ENCODE data around the gene INHA. TPM values are rescaled to one million over a fixed set of nuclear protein-coding genes. Genes with fewer than 3 reads are reported as not detected.

The INHA gene
- total RNA-seq, 3 donors from 2014 or later (not counting 1 experiment from before 2014, with no cell fraction given), result not detected

DNA sequence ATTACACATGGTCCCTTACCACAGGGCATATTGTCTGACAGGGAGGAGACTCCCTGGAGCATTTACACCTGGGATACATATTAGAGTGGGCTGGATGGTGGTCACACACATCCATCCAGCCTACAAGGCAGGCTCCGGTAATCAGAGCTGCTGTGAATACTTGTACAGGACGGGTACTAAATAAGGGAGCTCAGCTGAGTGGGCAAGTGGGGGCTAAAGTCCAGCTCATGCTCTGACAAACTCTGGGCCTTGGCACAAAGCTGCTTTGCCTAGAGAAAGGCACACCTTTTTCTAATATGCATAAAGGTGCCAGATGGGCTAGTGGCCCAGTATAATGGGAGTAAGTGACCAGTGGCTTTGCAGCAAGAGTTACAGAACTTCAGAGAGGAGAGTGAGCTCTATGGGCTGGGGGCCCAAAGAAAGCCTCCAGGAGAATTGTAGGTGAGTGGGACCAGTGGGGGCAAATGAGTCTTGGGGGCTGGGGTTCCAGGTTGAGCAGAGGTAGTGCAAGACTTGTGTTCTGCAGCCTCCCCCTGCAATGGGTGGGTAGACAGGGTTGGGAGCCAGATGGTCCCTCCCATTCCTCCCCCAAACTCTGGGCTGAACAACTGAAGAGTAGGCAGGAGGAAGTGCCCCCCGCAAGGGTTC is 26.7 kb upstream of the INHA start:
- peaks cover 30% of the 10 kb centered on the region in 2 donors for H3K4me1 Mint-ChIP-seq
- Histone ChIP-seq H3K9me3 (ENCODE audit: control insufficient read depth, insufficient read depth, low read length) (no peaks in the 10 kb centered on the region), H3K27me3 (ENCODE audit: control insufficient read depth, insufficient read depth, low read length) (no peaks in the 10 kb centered on the region), H3K27ac (ENCODE audit: low read length) (no peak overlapping the region), H3K4me3 (ENCODE audit: low read length) (no peak overlapping the region), H3K4me1 (ENCODE audit: control insufficient read depth, insufficient read depth, low read length) (peaks cover 29% of the 10 kb centered on the region), H3K36me3 (ENCODE audit: control insufficient read depth, insufficient read depth, low read length) (no peaks in the 10 kb centered on the region)
- H3K27me3 Mint-ChIP-seq (ENCODE audit: low read depth in 2 of 2), result peaks cover 6 to 29% of the 10 kb centered on the region in 2 donors
- intact Hi-C loops (cut with micrococcal nuclease), result no loop called here
- H3K4me3 Mint-ChIP-seq, result peak overlapping the region; percentile 85
- H3K9me3 Mint-ChIP-seq, result no peaks in the 10 kb centered on the region
- peak overlapping the region in 1 of 2 donors; percentile 84 for H3K27ac Mint-ChIP-seq
- TF ChIP-seq, protein P1, sequence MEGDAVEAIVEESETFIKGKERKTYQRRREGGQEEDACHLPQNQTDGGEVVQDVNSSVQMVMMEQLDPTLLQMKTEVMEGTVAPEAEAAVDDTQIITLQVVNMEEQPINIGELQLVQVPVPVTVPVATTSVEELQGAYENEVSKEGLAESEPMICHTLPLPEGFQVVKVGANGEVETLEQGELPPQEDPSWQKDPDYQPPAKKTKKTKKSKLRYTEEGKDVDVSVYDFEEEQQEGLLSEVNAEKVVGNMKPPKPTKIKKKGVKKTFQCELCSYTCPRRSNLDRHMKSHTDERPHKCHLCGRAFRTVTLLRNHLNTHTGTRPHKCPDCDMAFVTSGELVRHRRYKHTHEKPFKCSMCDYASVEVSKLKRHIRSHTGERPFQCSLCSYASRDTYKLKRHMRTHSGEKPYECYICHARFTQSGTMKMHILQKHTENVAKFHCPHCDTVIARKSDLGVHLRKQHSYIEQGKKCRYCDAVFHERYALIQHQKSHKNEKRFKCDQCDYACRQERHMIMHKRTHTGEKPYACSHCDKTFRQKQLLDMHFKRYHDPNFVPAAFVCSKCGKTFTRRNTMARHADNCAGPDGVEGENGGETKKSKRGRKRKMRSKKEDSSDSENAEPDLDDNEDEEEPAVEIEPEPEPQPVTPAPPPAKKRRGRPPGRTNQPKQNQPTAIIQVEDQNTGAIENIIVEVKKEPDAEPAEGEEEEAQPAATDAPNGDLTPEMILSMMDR (IDR thresholded peaks at IDR 0.05), result no peak
- WGBS (ENCODE audit: insufficient coverage), result 89% methylated on average over 3 of the region's 3 CpGs
- DNase-seq (no peak), ATAC-seq (no peak)
- no peaks in the 10 kb centered on the region for H3K36me3 Mint-ChIP-seq

DNA sequence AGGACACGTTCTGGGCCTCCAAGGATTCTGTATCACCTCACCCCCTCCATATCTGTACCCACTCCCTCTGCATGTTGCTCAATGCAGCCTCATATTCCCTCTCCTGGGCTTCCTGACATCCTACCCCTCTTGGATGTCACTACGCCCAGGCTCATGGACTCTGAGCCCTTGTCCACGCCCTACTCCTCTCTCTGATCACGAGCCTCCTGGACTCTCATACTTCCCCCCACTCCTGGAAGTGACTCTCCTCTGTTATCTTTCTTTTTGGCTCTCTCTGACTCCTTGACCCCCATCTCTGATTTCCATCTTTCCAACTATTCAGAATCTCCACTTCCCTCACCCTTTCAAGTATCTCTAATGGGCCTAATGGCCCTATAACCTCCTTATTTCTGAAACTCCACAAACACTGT is 26.2 kb upstream of the INHA start:
- Histone ChIP-seq H3K9me3 (ENCODE audit: control insufficient read depth, insufficient read depth, low read length) (no peaks in the 10 kb centered on the region), H3K36me3 (ENCODE audit: control insufficient read depth, insufficient read depth, low read length) (no peaks in the 10 kb centered on the region), H3K27me3 (ENCODE audit: control insufficient read depth, insufficient read depth, low read length) (peaks cover under 1% of the 10 kb centered on the region), H3K4me3 (ENCODE audit: low read length) (no peak overlapping the region), H3K4me1 (ENCODE audit: control insufficient read depth, insufficient read depth, low read length) (peaks cover 27% of the 10 kb centered on the region), H3K27ac (ENCODE audit: low read length) (no peak overlapping the region)
- WGBS (ENCODE audit: insufficient coverage), result 70% methylated on average over 4 of the region's 4 CpGs
- H3K27me3 Mint-ChIP-seq (ENCODE audit: low read depth in 2 of 2), result peaks cover 6 to 31% of the 10 kb centered on the region in 2 donors
- H3K4me1 Mint-ChIP-seq, result peaks cover 30 to 33% of the 10 kb centered on the region in 2 donors
- no peak overlapping the region for H3K27ac Mint-ChIP-seq
- ATAC-seq (no peak), DNase-seq (no peak)
- intact Hi-C loops (cut with micrococcal nuclease), result no loop called here
- H3K4me3 Mint-ChIP-seq, result peak overlapping the region; percentile 14
- no peaks in the 10 kb centered on the region for H3K36me3 Mint-ChIP-seq
- no peaks in the 10 kb centered on the region for H3K9me3 Mint-ChIP-seq
- TF ChIP-seq, protein P1 (IDR thresholded peaks at IDR 0.05), result no peak

DNA sequence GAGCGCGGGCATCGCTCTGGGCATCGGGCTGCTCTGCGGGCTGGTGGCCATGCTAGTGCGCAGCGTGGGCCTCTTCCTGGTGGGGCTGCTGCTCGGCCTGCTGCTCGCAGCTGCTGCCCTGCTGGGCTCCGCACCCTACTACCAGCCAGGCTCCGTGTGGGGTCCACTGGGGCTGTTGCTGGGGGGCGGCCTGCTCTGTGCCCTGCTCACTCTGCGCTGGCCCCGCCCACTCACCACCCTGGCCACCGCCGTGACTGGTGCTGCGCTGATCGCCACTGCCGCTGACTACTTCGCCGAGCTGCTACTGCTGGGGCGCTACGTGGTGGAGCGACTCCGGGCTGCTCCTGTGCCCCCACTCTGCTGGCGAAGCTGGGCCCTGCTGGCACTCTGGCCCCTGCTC is 24.5 kb upstream of the INHA start:
- Histone ChIP-seq H3K27me3 (ENCODE audit: control insufficient read depth, insufficient read depth, low read length) (peaks cover 13% of the 10 kb centered on the region), H3K4me3 (ENCODE audit: low read length) (no peak overlapping the region), H3K4me1 (ENCODE audit: control insufficient read depth, insufficient read depth, low read length) (peaks cover 22% of the 10 kb centered on the region), H3K9me3 (ENCODE audit: control insufficient read depth, insufficient read depth, low read length) (no peaks in the 10 kb centered on the region), H3K27ac (ENCODE audit: low read length) (no peak overlapping the region), H3K36me3 (ENCODE audit: control insufficient read depth, insufficient read depth, low read length) (no peaks in the 10 kb centered on the region)
- H3K4me3 Mint-ChIP-seq, result no peak overlapping the region
- no peaks in the 10 kb centered on the region for H3K36me3 Mint-ChIP-seq
- peaks cover 6 to 37% of the 10 kb centered on the region in 2 donors for H3K27me3 Mint-ChIP-seq (ENCODE audit: low read depth in 2 of 2)
- DNase-seq (no peak), ATAC-seq (no peak)
- intact Hi-C loops (cut with micrococcal nuclease), result no loop called here
- peaks cover 20 to 32% of the 10 kb centered on the region in 2 donors for H3K4me1 Mint-ChIP-seq
- H3K27ac Mint-ChIP-seq, result no peak overlapping the region
- H3K9me3 Mint-ChIP-seq, result no peaks in the 10 kb centered on the region
- TF ChIP-seq, protein P1 (IDR thresholded peaks at IDR 0.05), result no peak
- WGBS (ENCODE audit: insufficient coverage), result 96% methylated on average over 26 of the region's 26 CpGs

DNA sequence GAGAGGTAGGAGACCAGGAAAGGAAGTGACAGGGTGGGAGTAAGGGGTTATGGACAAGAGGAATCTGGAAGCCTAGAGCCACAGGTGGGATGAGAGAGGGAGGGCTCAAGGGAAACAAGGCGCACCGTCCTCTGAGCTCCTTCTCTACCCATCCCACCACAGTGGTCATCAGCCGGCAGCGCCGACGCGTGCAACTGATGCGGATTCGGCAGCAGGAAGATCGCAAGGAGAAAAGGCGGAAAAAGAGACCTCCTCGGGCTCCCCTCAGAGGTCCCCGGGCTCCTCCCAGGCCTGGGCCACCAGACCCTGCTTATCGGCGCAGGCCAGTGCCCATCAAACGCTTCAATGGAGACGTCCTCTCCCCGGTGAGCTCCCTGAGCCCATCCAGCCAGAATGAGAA is 23.1 kb upstream of the INHA start:
- 93% methylated on average over 18 of the region's 18 CpGs for WGBS (ENCODE audit: insufficient coverage)
- no peak overlapping the region for H3K4me3 Mint-ChIP-seq

More for the DNA sequence above, 23.1 kb upstream of the INHA start:
- TF ChIP-seq, protein P1 (IDR thresholded peaks at IDR 0.05), result no peak
- intact Hi-C loops (cut with micrococcal nuclease), result no loop called here
- peaks cover 16 to 28% of the 10 kb centered on the region in 2 donors for H3K4me1 Mint-ChIP-seq
- Histone ChIP-seq H3K27ac (ENCODE audit: low read length) (no peak overlapping the region), H3K9me3 (ENCODE audit: control insufficient read depth, insufficient read depth, low read length) (no peaks in the 10 kb centered on the region), H3K27me3 (ENCODE audit: control insufficient read depth, insufficient read depth, low read length) (peaks cover 24% of the 10 kb centered on the region), H3K4me1 (ENCODE audit: control insufficient read depth, insufficient read depth, low read length) (peaks cover 27% of the 10 kb centered on the region), H3K36me3 (ENCODE audit: control insufficient read depth, insufficient read depth, low read length) (no peaks in the 10 kb centered on the region), H3K4me3 (ENCODE audit: low read length) (no peak overlapping the region)
- no peaks in the 10 kb centered on the region for H3K36me3 Mint-ChIP-seq
- H3K27me3 Mint-ChIP-seq (ENCODE audit: low read depth in 2 of 2), result peaks cover 10 to 42% of the 10 kb centered on the region in 2 donors
- DNase-seq, result no peak
- no peak overlapping the region for H3K27ac Mint-ChIP-seq
- no peak for ATAC-seq
- no peaks in the 10 kb centered on the region for H3K9me3 Mint-ChIP-seq

Data from natural killer cell (primary cell).